ENCODE measurements around the gene VAC14.
"Not testable (repeated sequence)": the region's sequence is repeated elsewhere in the genome, so short reads cannot be mapped to it uniquely, and the experiment has no call there.

Gene VAC14

GRCh38 chr16:70660672-70661350 is 140.1 kb downstream of the VAC14 start:
- DNase-seq (ENCODE audit: low spot score), result no peak

DNA sequence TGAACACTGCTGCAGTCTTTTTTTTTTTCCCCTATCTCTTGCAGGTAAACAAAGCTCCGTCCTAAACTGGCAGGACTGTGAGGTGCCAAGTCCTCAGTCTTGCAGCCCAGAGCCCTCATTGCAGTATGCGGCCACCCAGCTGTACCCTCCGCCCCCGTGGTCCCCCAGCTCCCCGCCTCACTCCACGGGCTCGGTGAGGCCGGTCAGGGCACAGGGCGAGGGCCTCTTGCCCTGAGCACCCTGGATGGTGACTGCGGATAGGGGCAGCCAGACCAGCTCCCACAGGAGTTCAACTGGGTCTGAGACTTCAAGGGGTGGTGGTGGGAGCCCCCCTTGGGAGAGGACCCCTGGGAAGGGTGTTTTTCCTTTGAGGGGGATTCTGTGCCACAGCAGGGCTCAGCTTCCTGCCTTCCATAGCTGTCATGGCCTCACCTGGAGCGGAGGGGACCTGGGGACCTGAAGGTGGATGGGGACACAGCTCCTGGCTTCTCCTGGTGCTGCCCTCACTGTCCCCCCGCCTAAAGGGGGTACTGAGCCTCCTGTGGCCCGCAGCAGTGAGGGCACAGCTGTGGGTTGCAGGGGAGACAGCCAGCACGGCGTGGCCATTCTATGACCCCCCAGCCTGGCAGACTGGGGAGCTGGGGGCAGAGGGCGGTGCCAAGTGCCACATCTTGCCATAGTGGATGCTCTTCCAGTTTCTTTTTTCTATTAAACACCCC is 140.8 kb downstream of the VAC14 start:
- DNase-seq (ENCODE audit: low spot score), result no peak

DNA sequence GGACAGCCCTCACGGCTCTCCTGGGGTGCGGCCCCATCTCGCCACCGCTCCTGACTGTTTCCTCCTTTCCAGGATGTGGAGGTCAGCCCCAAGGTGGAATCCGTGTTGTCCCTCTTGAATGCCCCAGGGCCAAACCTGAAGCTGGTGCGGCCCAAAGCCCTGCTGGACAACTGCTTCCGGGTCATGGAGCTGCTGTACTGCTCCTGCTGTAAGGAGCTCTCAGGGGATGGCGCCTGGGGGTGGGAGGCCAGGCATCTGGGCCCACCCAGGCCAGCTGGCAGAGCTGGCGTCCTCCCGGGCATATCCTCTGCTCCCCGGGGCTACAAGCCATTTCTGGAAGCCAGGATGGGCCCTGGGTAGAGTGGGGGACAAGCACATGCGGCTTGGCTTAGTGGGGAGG is 141.4 kb downstream of the VAC14 start:
- DNase-seq (ENCODE audit: low spot score), result no peak

- DNase-seq (ENCODE audit: low spot score), result no peak
Observed at GRCh38 chr16:70658921-70659320, 142.0 kb downstream of the VAC14 start.

DNA sequence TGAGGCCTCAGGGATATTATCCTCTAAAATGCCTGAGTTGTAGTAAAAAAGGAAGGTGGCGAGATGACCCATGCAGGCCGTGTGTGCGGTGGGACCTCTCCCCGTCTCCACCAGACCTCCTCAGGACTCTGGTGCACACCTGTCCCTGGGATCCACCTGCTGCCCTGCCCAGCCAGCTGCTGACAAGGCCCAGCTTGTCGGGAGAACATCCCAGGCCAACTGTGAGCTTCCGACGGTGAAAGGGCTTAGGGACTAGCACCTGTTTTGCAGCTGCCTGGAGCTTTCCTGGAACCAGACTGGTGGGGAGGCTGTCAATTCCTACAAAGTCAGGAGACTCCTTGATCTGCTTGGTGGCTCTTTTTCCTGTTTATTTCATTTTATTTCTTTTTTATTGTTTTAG is 143.0 kb downstream of the VAC14 start:
- no peak for DNase-seq (ENCODE audit: low spot score)

- no peak for DNase-seq (ENCODE audit: low spot score)
Observed at GRCh38 chr16:70656712-70657263, 144.2 kb downstream of the VAC14 start.

DNA sequence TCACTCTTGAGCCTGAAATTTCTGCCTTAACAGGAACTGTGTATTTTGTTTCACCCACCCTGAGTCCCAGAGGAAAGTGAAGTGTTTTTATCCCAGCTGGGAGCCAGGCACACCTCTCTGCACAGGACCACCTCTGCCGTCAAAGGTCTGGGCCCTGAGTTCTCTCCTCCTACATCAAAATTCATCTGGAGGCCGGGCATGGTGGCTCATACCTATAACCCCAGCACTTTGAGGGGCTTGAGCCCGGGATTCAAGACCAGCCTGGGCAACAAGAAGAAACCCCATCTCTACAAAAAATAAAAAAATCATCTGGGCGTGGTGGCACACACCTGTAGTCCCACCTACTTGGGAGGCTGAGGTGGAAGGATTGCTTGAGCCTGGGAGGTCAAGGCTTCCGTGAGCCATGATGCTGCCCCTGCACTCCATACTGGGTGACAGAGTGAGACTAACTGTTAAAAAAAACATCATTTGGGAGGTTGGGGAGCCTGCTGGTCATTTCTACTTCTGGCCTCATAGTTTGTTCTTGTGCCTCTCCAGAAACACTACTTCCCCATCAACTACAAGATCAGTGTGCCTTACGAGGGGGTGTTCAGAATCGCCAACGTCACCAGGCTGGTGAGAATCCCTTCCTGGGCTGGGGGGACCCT is 144.8 kb downstream of the VAC14 start:
- no peak for DNase-seq (ENCODE audit: low spot score)

- peak; percentile 89 for DNase-seq (ENCODE audit: low spot score)
Observed at GRCh38 chr16:70653809-70654771, 146.9 kb downstream of the VAC14 start.

- DNase-seq (ENCODE audit: low spot score), result no peak
Observed at GRCh38 chr16:70653406-70653805, 147.6 kb downstream of the VAC14 start.

DNA sequence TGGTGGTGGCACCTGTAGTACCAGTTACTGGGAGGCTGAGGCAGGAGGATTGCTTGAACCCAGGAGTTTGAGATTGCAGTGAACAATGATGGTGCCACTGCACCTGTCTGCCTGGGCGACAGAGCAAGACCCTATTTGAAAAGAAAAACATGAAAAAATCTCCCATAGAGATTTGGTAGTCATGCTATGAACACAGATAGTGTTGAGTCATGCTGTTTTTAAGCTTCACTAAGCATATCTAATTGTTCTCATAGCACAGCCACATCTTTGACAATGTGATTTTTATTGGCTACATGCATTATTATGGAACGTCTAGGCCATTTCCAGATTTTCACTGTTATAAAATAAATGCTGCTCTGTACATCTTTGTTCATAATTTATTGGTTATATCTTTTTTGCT is 148.6 kb downstream of the VAC14 start:
- DNase-seq (ENCODE audit: low spot score), result no peak

- no peak for DNase-seq (ENCODE audit: low spot score)
Observed at GRCh38 chr16:70651524-70651923, 149.4 kb downstream of the VAC14 start.

- DNase-seq (ENCODE audit: low spot score), result no peak
Observed at GRCh38 chr16:70650216-70650615, 150.7 kb downstream of the VAC14 start.

GRCh38 chr16:70649300-70649699 is 151.7 kb downstream of the VAC14 start:
- DNase-seq (ENCODE audit: low spot score), result no peak

DNA sequence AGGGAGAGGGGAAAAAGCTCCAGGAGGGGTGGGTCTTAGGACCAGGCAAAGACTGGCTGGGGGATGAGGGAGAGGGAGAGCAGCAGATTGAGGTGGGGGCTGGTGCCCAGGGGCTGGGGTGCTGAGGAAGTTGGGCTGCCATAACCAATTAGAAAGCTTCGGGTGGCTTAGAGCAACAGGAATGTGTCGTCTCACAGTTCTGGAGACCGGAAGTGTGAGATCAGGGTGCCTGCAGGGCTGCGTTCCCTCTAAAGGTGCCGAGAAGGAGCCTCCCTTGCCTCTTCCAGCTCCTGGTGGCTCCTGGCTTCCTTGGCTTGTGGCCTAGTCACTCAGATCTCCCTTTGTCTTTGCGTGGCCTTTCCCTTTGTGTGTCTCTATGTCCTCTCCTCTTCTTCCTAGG is 152.4 kb downstream of the VAC14 start:
- no peak for DNase-seq (ENCODE audit: low spot score)

GRCh38 chr16:70647441-70648359 is 153.3 kb downstream of the VAC14 start:
- no peak for DNase-seq (ENCODE audit: low spot score)

GRCh38 chr16:70646260-70647241 is 154.4 kb downstream of the VAC14 start, which contains the start of gene IL34:
Gene IL34 (plus strand): TSS chr16:70646559. CDS start chr16:70646948, 389 bp downstream.
- DNase-seq (ENCODE audit: low spot score), result no peak

GRCh38 chr16:70644763-70645597 is 156.0 kb downstream of the VAC14 start:
- DNase-seq (ENCODE audit: low spot score), result no peak

- DNase-seq (ENCODE audit: low spot score), result not testable (repeated sequence)
Observed at GRCh38 chr16:70643264-70643663, 157.7 kb downstream of the VAC14 start.

All from kidney capillary endothelial cell (primary cell).